Smooth muscle cell of bladder (primary cell): Measurements from ENCODE around the gene APCDD1L. TPM values are rescaled to one million over a fixed set of nuclear protein-coding genes. Genes with fewer than 3 reads are reported as not detected.

Source experiments
- total RNA-seq: library from RNA; depleted of rRNA; stranded (reverse); fragments of >200 nt; gene quantifications from 2 replicates; pipeline ENCODE4 v1.2.3, GENCODE V29; 2014

APCDD1L gene
- total RNA-seq: 7.0 and 14.1 TPM in 2 replicates

DNA sequence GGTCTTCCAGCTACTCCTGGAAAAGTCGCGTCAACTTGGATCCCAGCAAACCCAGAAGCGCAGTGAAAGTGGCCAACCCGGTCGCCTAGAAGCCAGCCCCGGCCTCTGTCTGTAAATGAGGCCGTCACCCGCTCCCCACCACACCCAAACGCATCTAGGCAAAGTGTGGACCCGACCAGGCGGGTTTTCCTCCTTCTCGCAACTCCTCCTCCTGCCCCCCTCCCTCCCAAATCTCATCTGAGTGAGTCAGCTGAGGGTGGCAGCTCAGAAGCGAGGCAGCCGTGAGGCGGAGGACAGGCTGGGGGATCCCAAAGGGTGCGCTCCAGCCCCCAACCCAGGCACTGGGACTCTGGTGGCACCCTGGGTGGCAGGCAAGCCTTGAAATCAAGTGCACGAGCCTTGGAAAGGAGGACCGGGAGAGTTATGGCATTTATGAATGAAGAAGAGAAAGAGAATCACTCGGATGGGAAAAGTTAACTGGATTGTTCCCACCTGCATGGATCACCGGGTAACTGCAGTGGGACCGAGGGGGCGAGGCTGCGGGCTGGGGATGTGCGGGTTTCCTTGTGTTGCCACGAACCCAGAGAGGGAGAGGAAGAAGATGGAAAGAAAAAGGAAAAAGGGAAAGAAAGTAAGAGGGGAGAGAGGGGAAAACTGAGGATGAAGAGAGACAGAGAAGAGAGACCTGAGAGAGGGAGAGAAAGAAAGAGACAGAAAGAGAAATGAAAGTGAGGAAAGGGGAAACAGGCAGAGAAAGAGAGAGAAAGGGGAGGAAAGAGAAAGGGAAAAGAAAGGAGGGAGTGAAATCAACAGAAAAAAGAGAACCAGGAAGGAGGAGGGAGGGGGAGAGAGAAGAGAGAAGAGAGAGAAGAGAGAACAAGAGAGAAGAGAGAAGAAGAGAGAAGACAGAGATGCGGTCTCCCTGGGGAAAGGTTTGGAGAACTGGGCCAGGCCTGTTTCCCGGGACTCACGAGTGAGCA lies at the start of gene APCDD1L:
Gene APCDD1L (minus strand): TSS at position 167 of the 980 bp plus-strand sequence. CDS start 692 bp downstream, outside the sequence.

Other genes with a start within 250 kb of the APCDD1L start
- 10.0 and 13.6 TPM in 2 replicates for gene RAB22A, start 205.7 kb downstream of the APCDD1L start, total RNA-seq
- gene VAPB, start 126.2 kb downstream of the APCDD1L start, total RNA-seq: 7.4 and 11.9 TPM in 2 replicates
- gene STX16, start 135.9 kb upstream of the APCDD1L start, total RNA-seq: 34.7 and 55.7 TPM in 2 replicates
- gene NPEPL1, start 177.4 kb upstream of the APCDD1L start, total RNA-seq: 25.2 and 26.6 TPM in 2 replicates